Activated gamma-delta T cell treated with anti-CD3 and anti-CD28 coated beads, Interleukin-2, amount 50 U/mL, for 16 hours (primary cell): ENCODE data around the gene LRAT.

Source experiments
- DNase-seq: peaks from one replicate; pipeline ENCODE4 v3.0.0-alpha.2; 2020; ENCODE audit warnings: low read depth

Gene LRAT

DNA sequence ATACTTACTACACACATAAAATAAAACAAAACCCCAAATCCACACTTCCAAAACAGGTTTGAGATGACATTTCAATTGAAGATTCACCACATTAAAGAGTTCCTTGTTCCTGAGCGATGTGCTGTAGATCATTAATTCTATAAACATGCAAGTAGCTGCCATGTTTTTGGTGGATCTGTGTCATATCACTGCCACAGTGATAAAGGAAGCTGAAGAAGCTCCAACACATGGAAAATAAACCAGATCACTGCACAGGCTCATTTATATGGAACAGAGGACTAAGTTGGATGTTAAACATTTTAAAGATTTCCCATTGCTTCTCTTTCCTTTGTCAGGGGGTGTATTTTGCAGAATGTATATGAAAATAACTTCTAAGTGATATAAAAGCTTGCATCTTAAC lies 34.5 kb downstream of the LRAT start:
- no peak for DNase-seq

DNA sequence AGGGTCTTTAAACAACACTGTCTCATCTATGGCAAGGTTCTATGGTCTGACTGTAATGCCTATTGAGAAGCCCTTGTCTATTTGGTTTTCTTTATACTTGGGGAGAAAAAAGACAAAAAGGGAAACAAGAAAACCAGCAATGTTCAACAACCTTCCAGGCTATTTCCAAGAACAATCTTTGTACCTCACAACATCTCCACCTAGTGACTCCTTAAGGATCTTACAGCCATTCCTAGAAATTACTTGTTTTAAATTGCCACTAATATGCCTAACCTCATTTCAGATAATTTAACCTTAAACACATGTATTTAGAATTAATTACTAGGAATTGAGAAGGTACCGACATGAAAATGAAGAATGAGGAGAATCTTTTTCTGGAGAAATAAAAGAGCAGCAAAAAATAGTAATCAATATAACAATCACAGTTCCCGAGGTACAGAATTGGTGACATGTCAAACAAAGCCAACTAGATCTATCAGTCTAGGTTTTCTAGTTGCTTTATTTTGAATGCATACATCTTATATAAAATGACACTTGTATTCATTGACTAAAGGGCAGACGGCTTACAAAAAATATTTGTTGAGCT lies 35.7 kb downstream of the LRAT start:
- DNase-seq: no peak

DNA sequence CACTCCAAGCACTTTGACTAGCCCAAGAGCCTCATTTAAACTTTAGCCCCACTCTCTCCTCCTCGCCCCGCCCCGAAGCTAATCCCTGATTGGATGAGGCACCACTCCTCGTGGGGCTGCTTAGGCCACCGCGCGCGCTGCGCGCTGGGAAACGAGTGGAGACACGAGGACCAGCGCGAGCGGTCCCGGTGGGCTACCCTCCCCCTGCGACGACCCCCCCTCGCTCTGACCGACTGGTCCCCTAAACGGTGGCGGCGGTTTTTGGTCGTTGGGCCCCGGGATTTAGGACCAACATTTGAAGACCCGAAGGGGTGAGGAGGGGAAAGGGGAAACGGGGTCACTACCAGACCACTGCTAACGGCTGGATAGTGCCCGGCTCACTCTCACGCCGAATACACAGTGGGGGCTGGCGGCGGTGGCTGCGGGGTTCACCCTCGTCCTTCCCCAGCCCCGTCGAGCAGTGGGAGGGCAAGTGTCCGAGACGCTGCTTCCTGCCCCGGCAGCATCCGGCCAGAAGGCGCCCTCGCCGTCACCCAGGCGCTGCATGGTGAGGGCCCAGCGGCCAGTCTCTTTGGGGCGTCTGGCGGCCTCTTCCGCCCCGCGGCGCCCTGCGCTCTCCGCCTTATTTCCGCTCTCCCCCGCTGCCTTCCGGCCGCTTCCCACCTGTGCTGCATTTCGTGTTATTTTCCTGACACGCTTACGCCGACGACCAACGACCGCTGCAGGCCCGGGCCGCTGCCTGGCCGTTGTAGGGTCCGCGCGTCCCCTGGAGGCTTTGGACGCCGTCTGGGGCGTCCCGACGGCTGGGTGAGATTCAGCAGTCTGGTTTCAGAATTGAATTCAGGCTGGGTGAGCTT lies 37.6 kb downstream of the LRAT start, which contains the start of gene RBM46:
TSS of gene RBM46 (plus strand) at position 147 of the 857 bp plus-strand sequence. CDS start 15,481 bp downstream, outside the sequence.
- DNase-seq: no peak

DNA sequence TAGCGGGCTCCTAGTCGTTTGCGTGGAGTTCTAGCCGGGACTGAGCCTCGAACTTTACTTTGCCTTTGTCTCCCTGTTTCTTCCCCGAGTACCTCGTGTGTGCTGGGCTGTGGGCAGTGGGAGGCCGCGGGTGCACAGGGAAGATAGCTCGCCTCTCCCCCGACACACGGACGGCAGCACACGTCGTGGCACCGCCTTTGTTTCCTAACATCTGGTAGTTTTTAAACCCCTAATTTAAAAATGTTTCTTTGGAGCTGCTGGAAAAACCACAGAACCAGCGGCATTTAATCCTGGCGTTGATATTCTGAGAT lies 38.1 kb downstream of the LRAT start:
- DNase-seq: no peak
